Fibroblast of skin of back (primary cell): ENCODE results near the gene PTPRC.

ENCODE experiments used
- DNase-seq: peaks from one replicate; pipeline ENCODE4 v3.0.0-alpha.2; 2013

PTPRC gene

GRCh38 chr1:198622001-198622400, 16.8 kb upstream of the PTPRC start:
- no peak for DNase-seq

GRCh38 chr1:198623752-198624647, 14.8 kb upstream of the PTPRC start:
- peak; percentile 77 for DNase-seq

GRCh38 chr1:198624648-198624980, 14.2 kb upstream of the PTPRC start:
- DNase-seq: no peak

GRCh38 chr1:198627436-198628066, 11.3 kb upstream of the PTPRC start:
- no peak for DNase-seq

- no peak for DNase-seq
These were observed 10.8 kb upstream of the PTPRC start for GRCh38 chr1:198628067-198628455.

- no peak for DNase-seq
These were observed 9.2 kb upstream of the PTPRC start for GRCh38 chr1:198629610-198630009.

GRCh38 chr1:198630863-198631262, 8.0 kb upstream of the PTPRC start:
- DNase-seq: no peak

GRCh38 chr1:198631292-198631691, 7.5 kb upstream of the PTPRC start:
- DNase-seq: no peak

GRCh38 chr1:198632007-198632406, 6.8 kb upstream of the PTPRC start:
- DNase-seq: no peak

- no peak for DNase-seq
These were observed 5.1 kb upstream of the PTPRC start for GRCh38 chr1:198633675-198634121.

GRCh38 chr1:198635964-198636363, 2.9 kb upstream of the PTPRC start:
- no peak for DNase-seq

- DNase-seq: no peak
These were observed 2.4 kb upstream of the PTPRC start for GRCh38 chr1:198636391-198636790.

GRCh38 chr1:198637157-198637556, 1.7 kb upstream of the PTPRC start:
- no peak for DNase-seq

- DNase-seq: no peak
These were observed 863 bp upstream of the PTPRC start for GRCh38 chr1:198637916-198638437.

- DNase-seq: no peak
These were observed 399 bp upstream of the PTPRC start for GRCh38 chr1:198638441-198638840.

- no peak for DNase-seq
These were observed 867 bp downstream of the PTPRC start for GRCh38 chr1:198639671-198640143.

GRCh38 chr1:198640174-198640573, 1.3 kb downstream of the PTPRC start:
- DNase-seq: no peak

- peak; percentile 73 for DNase-seq
These were observed 2.7 kb downstream of the PTPRC start for GRCh38 chr1:198641501-198641900.

GRCh38 chr1:198641966-198642668, 3.3 kb downstream of the PTPRC start:
- DNase-seq: no peak

GRCh38 chr1:198642983-198643382, 4.1 kb downstream of the PTPRC start:
- no peak for DNase-seq

GRCh38 chr1:198643808-198644207, 5.0 kb downstream of the PTPRC start:
- no peak for DNase-seq

- DNase-seq: no peak
These were observed 8.2 kb downstream of the PTPRC start for GRCh38 chr1:198647055-198647454.

GRCh38 chr1:198648592-198648991, 9.8 kb downstream of the PTPRC start:
- no peak for DNase-seq
